Left ventricle myocardium inferior (tissue), 1 donor: Measurements from ENCODE around the gene ABCA4. TPM values are rescaled to one million over a fixed set of nuclear protein-coding genes. Genes with fewer than 3 reads are reported as not detected.
"Not testable (repeated sequence)": the region's sequence is repeated elsewhere in the genome, so short reads cannot be mapped to it uniquely, and the experiment has no call there.

Source experiments
- DNase-seq: peaks from one replicate; pipeline ENCODE4 v3.0.0-alpha.2; 2020
- H3K27ac ChIP-seq: fragments of 200-600 bp; replicated peaks from 2 replicates; pipeline ENCODE4 v1.8.0; 2021
- H3K27me3 ChIP-seq: fragments of 200-600 bp; 2 replicates; pipeline ENCODE4 v1.8.0; 2021; ENCODE audit warnings: low read depth
- H3K36me3 ChIP-seq: fragments of 200-600 bp; 2 replicates; pipeline ENCODE4 v1.8.0; 2021
- H3K4me1 ChIP-seq: fragments of 200-600 bp; 2 replicates; pipeline ENCODE4 v1.8.0; 2021
- H3K4me3 ChIP-seq: fragments of 200-600 bp; 2 replicates; pipeline ENCODE4 v1.8.0; 2021; ENCODE audit warnings: mild to moderate bottlenecking, moderate library complexity
- H3K9me3 ChIP-seq: fragments of 200-600 bp; replicated peaks from 2 replicates; pipeline ENCODE4 v1.8.0; 2021
- CTCF ChIP-seq: fragments of 200-600 bp; IDR thresholded peaks from 2 replicates; pipeline ENCODE4 v1.8.0; 2021; ENCODE audit warnings: antibody characterized with exemption, mild to moderate bottlenecking, borderline replicate concordance
- intact Hi-C: fragments of 100-400 bp; cut with micrococcal nuclease; formaldehyde crosslinking; loops from one replicate; pipeline ENCODE4 v1.11.0; 2022
- total RNA-seq: library from RNA; stranded (reverse); fragmentation: NEBNext Ultra II Directional; extraction: Animal tissue kit (Norgen Biotek cat#: 25700); gene quantifications from one replicate; pipeline ENCODE4 v1.2.1, GENCODE V29; 2021
- donor health status: DM: no; HTN: yes; CAD: no; lungs with severe emphysema.

Gene ABCA4
- total RNA-seq, 1 donor from 2014 or later, result 0.11 TPM

- DNase-seq, result no peak
Measured at GRCh38 chr1:93992954-93993353, 128.0 kb downstream of the ABCA4 start.

GRCh38 chr1:93992190-93992589 is 128.8 kb downstream of the ABCA4 start:
- intact Hi-C loops, result no loop called here
- no peaks in the 10 kb centered on the region for H3K9me3 ChIP-seq
- H3K27me3 ChIP-seq, result peaks cover 19% of the 10 kb centered on the region
- no peak overlapping the region for H3K4me3 ChIP-seq
- no peak overlapping the region for H3K27ac ChIP-seq
- no peaks in the 10 kb centered on the region for H3K4me1 ChIP-seq
- no peak for DNase-seq
- no peak for TF ChIP-seq CTCF
- no peaks in the 10 kb centered on the region for H3K36me3 ChIP-seq

More at GRCh38 chr1:93992954-93993353, 128.0 kb downstream of the ABCA4 start:
- H3K36me3 ChIP-seq, result no peaks in the 10 kb centered on the region
- no peak overlapping the region for H3K27ac ChIP-seq
- TF ChIP-seq CTCF, result no peak
- no peaks in the 10 kb centered on the region for H3K9me3 ChIP-seq
- no peaks in the 10 kb centered on the region for H3K4me1 ChIP-seq
- peaks cover 19% of the 10 kb centered on the region for H3K27me3 ChIP-seq
- no peak overlapping the region for H3K4me3 ChIP-seq
- intact Hi-C loops, result no loop called here

- no peak overlapping the region for H3K4me3 ChIP-seq
- no peak for TF ChIP-seq CTCF
- intact Hi-C loops, result no loop called here
- no peak for DNase-seq
- H3K36me3 ChIP-seq, result no peaks in the 10 kb centered on the region
- H3K27me3 ChIP-seq, result peaks cover 19% of the 10 kb centered on the region
- no peaks in the 10 kb centered on the region for H3K4me1 ChIP-seq
- no peak overlapping the region for H3K27ac ChIP-seq
- no peaks in the 10 kb centered on the region for H3K9me3 ChIP-seq
Measured at GRCh38 chr1:93991271-93991670, 129.7 kb downstream of the ABCA4 start.

- H3K4me3 ChIP-seq, DNase-seq, H3K36me3 ChIP-seq, H3K27ac ChIP-seq, H3K4me1 ChIP-seq, H3K9me3 ChIP-seq, intact Hi-C loops: not testable (repeated sequence)
- peaks cover 21% of the 10 kb centered on the region for H3K27me3 ChIP-seq
Measured at GRCh38 chr1:93990477-93990876, 130.5 kb downstream of the ABCA4 start.

- H3K9me3 ChIP-seq, result no peaks in the 10 kb centered on the region
- no peaks in the 10 kb centered on the region for H3K4me1 ChIP-seq
- intact Hi-C loops, result no loop called here
- peaks cover 23% of the 10 kb centered on the region for H3K27me3 ChIP-seq
- H3K4me3 ChIP-seq, result no peak overlapping the region
- no peak overlapping the region for H3K27ac ChIP-seq
- TF ChIP-seq CTCF, result no peak
- H3K36me3 ChIP-seq, result no peaks in the 10 kb centered on the region
- no peak for DNase-seq
Measured at GRCh38 chr1:93990010-93990409, 130.9 kb downstream of the ABCA4 start.

- Histone ChIP-seq H3K27ac (no peak overlapping the region), H3K4me3 (no peak overlapping the region), H3K36me3 (no peaks in the 10 kb centered on the region), H3K27me3 (peaks cover 23% of the 10 kb centered on the region), H3K4me1 (no peaks in the 10 kb centered on the region), H3K9me3 (no peaks in the 10 kb centered on the region)
- no peak for DNase-seq
- intact Hi-C loops, result no loop called here
- no peak for TF ChIP-seq CTCF
Measured at GRCh38 chr1:93989601-93990000, 131.3 kb downstream of the ABCA4 start.
